MM.1S (cell line): ENCODE results near the gene GPR161.

Experiments used
- EZH2 ChIP-seq: fragments of 300-600 bp; sonication (generic); optimal IDR thresholded peaks from 2 replicates; pipeline ENCODE3; 2017; ENCODE audit warnings: low read depth, mild to moderate bottlenecking, antibody characterized with exemption, low read length, mixed read lengths
- TF ChIP-seq, protein P1 (sequence below): fragments of 300-600 bp; sonication (generic); IDR thresholded peaks from 2 replicates; pipeline ENCODE4 v1.5.1; 2016; ENCODE audit warnings: antibody characterized with exemption, low read length, mixed read lengths

DNA sequence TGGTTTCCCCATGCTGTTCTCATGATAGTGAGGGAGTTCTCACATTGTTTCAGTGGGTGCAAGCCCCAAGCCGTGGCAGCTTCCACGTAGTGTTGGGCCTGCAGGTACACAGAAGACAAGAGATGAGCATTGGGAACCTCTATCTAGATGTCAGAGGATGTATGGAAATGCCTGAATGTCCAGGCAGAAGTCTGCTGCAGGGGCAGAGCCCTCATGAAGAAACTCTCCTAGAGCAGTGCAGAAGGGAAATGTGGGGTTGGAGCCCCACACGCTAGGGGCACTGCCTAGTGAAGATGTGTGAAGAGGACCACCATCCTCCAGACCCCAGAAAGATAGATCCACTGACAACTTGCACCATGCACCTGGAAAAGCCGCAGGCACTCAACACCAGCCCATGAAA lies 17.0 kb downstream of the GPR161 start:
- TF ChIP-seq, protein P1, sequence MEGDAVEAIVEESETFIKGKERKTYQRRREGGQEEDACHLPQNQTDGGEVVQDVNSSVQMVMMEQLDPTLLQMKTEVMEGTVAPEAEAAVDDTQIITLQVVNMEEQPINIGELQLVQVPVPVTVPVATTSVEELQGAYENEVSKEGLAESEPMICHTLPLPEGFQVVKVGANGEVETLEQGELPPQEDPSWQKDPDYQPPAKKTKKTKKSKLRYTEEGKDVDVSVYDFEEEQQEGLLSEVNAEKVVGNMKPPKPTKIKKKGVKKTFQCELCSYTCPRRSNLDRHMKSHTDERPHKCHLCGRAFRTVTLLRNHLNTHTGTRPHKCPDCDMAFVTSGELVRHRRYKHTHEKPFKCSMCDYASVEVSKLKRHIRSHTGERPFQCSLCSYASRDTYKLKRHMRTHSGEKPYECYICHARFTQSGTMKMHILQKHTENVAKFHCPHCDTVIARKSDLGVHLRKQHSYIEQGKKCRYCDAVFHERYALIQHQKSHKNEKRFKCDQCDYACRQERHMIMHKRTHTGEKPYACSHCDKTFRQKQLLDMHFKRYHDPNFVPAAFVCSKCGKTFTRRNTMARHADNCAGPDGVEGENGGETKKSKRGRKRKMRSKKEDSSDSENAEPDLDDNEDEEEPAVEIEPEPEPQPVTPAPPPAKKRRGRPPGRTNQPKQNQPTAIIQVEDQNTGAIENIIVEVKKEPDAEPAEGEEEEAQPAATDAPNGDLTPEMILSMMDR = no peak
- no peak for TF ChIP-seq EZH2
